HG03432 (cell line): ENCODE results near the gene REV1.

ENCODE experiments used
- ATAC-seq: cut with Tn5 transposase; IDR thresholded peaks from one replicate; pipeline ENCODE4 v1.9.1; 2021; ENCODE audit warnings: mild to moderate bottlenecking, moderate library complexity; ENCODE audit not compliant: unreplicated experiment

The REV1 gene

GRCh38 chr2:99404797-99405669 is 84.8 kb downstream of the REV1 start:
- no peak for ATAC-seq

GRCh38 chr2:99404039-99404796 is 85.6 kb downstream of the REV1 start:
- no peak for ATAC-seq

- ATAC-seq, result no peak
Observed at GRCh38 chr2:99403524-99403923, 86.3 kb downstream of the REV1 start.

- no peak for ATAC-seq
Observed at GRCh38 chr2:99403084-99403483, 86.7 kb downstream of the REV1 start.

GRCh38 chr2:99401841-99402240 is 88.0 kb downstream of the REV1 start:
- no peak for ATAC-seq

GRCh38 chr2:99399795-99400194 is 90.0 kb downstream of the REV1 start:
- ATAC-seq, result no peak

GRCh38 chr2:99399063-99399462 is 90.8 kb downstream of the REV1 start:
- no peak for ATAC-seq

GRCh38 chr2:99398303-99398702 is 91.5 kb downstream of the REV1 start:
- no peak for ATAC-seq

GRCh38 chr2:99397266-99397920 is 92.4 kb downstream of the REV1 start:
- ATAC-seq, result no peak

- ATAC-seq, result no peak
Observed at GRCh38 chr2:99395589-99396130, 94.2 kb downstream of the REV1 start.

- no peak for ATAC-seq
Observed at GRCh38 chr2:99389946-99390345, 99.9 kb downstream of the REV1 start.

- no peak for ATAC-seq
Observed at GRCh38 chr2:99389371-99389770, 100.4 kb downstream of the REV1 start.

- ATAC-seq, result no peak
Observed at GRCh38 chr2:99388892-99389291, 100.9 kb downstream of the REV1 start.

GRCh38 chr2:99386011-99386410 is 103.8 kb downstream of the REV1 start:
- no peak for ATAC-seq

GRCh38 chr2:99382143-99382542 is 107.7 kb downstream of the REV1 start:
- ATAC-seq, result no peak

- peak; percentile 71 for ATAC-seq
Observed at GRCh38 chr2:99380376-99381010, 109.3 kb downstream of the REV1 start.

- peak; percentile 45 for ATAC-seq
Observed at GRCh38 chr2:99377879-99378278, 111.9 kb downstream of the REV1 start.

GRCh38 chr2:99376254-99376864 is 113.5 kb downstream of the REV1 start:
- no peak for ATAC-seq

- ATAC-seq, result no peak
Observed at GRCh38 chr2:99374747-99375146, 115.1 kb downstream of the REV1 start.

GRCh38 chr2:99373144-99373543 is 116.7 kb downstream of the REV1 start:
- no peak for ATAC-seq
